GM19193 (cell line): ENCODE measurements around the gene HDAC6.

ENCODE experiments used
- POLR2A ChIP-seq: IDR thresholded peaks from 4 replicates; pipeline ENCODE4 v1.6.1; 2011; ENCODE audit not compliant: insufficient read depth, insufficient read length; ENCODE audit errors: extremely low read depth

The HDAC6 gene

GRCh38 chrX:48785540-48786214, 16.2 kb upstream of the HDAC6 start:
- TF ChIP-seq POLR2A = no peak

DNA sequence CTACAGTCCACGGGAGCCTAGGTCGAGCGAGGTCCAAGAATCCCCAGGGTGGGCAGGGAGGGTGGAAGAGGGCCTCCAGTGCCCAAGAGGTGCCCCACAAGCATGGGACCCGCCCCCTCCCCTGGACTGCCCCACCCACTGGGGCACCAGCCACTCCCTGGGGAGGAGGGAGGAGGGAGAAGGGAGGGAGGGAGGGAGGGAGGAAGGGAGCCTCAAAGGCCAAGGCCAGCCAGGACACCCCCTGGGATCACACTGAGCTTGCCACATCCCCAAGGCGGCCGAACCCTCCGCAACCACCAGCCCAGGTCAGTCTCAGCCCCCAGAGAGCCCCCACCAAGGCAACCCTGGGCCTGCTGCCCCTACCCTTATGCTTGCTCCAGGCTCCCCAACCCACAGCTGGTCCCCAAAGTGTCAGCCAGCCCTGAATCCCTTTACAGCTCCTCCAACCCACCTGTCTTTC, 15.5 kb upstream of the HDAC6 start, which contains the start of gene GATA1:
TSS of gene GATA1 (plus strand) at position 250 of the 460 bp plus-strand sequence. CDS start 4,520 bp downstream, outside the sequence.
- no peak for TF ChIP-seq POLR2A

DNA sequence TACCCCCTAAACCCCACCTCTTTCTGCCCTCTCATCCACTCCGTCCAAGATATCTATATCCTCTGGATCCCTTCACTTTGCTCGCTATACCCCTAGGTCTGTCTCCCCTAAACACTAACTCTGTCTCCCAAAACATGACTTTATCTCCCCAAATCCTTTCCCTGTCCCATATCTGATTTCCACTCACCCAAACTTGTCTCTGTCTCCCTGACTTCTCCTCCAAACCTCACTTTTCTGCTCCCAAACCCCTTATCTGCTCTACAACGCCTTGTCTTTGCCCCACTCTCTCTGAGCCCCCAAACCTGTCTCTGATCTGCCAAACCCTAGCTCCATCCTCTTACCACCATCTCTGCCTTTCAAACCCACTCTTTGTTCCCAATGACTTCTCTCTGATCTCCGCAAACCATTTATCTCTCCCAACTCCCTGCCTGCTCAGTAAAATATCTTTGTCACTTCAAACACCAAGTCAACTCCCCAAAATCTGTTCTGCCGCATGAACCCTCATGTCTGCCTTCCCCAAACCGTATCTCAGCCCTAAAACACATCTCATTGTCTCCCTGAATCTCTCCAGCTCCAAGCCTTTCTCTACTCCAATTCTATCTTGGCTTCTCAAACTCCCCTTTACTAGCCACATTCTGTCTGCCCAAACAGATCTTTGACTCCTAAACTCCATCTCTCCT, 14.9 kb upstream of the HDAC6 start:
- no peak for TF ChIP-seq POLR2A

GRCh38 chrX:48787505-48788443, 14.1 kb upstream of the HDAC6 start:
- TF ChIP-seq POLR2A = no peak

- no peak for TF ChIP-seq POLR2A
Measured at GRCh38 chrX:48789366-48790220, 12.3 kb upstream of the HDAC6 start.

DNA sequence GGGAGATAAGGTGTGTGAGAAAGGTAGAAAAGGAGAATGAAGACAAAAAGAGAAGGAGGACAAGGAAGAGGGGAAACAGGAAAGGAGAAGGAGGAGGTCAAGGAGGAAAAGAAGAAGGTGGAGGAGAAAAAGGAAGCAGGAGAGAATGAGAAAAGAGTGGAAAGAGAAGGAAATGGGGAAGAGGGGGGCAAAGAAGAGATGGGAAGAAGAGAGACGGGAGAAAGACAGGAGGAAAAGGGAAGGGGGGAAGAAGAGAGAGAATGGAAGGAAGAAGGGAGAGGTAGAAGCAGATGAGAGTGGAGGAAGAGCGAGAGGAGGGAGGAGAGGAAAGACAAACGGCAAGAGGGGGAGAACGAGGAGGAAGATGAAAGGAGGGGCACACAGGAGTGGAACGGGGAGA, 11.4 kb upstream of the HDAC6 start:
- TF ChIP-seq POLR2A = no peak

GRCh38 chrX:48791063-48791820, 10.6 kb upstream of the HDAC6 start:
- TF ChIP-seq POLR2A = no peak

GRCh38 chrX:48792219-48792618, 9.6 kb upstream of the HDAC6 start:
- TF ChIP-seq POLR2A = no peak

- no peak for TF ChIP-seq POLR2A
Measured at GRCh38 chrX:48793935-48794334, 7.9 kb upstream of the HDAC6 start.

DNA sequence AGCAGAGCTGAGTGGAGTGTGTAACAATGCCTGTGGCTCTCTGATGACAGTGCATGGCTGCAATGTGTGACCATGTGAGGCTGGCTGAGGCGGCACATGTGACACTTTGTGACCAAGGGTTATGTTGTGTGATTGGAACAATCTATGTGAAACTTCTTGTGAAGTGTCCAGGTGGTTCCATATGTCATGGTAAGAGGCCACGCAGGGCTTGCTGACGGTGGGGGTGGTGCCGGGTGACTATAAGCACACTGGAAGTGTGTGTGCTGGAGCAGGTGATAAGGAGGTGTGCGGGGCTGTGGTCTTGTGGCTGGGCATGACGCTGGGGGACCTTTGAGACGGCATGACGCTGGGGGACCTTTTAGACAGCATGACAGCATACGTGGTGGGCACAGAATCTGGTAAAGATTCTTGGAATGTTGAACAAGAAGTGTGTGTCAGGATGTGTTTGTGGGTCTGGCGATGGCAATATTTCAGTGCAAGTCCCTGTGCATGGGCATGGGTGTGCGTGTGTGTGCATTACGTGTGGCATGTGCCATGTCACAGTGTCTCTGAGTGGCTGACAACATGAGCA, 7.4 kb upstream of the HDAC6 start:
- no peak for TF ChIP-seq POLR2A

- no peak for TF ChIP-seq POLR2A
Measured at GRCh38 chrX:48794911-48795515, 6.9 kb upstream of the HDAC6 start.

DNA sequence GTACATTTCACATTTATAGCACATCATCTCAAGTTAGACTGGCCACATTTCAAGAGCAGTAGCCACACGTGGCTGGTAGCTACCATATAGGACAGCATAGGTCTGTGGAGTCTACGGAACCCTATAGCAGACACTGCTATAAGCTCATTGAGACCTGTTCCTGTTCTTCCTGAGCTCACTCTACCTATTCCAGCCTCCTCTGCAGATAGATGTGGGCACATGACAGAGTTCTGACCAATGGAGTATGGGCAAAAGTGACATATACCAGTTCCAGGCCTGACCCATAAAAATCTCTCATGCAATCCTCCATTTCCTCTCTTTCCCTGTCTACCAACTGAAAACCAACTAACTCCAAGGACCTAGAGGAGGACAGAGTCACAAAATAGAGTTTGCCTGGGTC, 3.5 kb upstream of the HDAC6 start:
- no peak for TF ChIP-seq POLR2A
